HEK293T (cell line): ENCODE data around the gene LYG1.
"Not testable (repeated sequence)": the region's sequence is repeated elsewhere in the genome, so short reads cannot be mapped to it uniquely, and the experiment has no call there.

Experiments used
- CTCF ChIA-PET: fragments of 350-600 bp; formaldehyde crosslinking; extraction: SDS; loops from one replicate; lab custom pipeline; 2021; ENCODE audit warnings: antibody characterized with exemption, inconsistent platforms; lab: Yijun Ruan, JAX
- POLR2A ChIA-PET: fragments of 350-600 bp; formaldehyde crosslinking; extraction: SDS; loops from one replicate; lab custom pipeline; 2020; ENCODE audit warnings: antibody characterized with exemption, inconsistent platforms; lab: Yijun Ruan, JAX
- DNase-seq: peaks from one replicate; pipeline ENCODE4 v3.0.0; 2012; ENCODE audit warnings: mixed read lengths; ENCODE audit errors: extremely low spot score
- ARNT ChIP-seq: fragments of 450-650 bp; IDR thresholded peaks from 2 replicates; pipeline ENCODE4 v1.6.1; 2017; ENCODE audit warnings: mild to moderate bottlenecking
- BHLHE40 ChIP-seq: fragments of 450-650 bp; IDR thresholded peaks from 2 replicates; pipeline ENCODE4 v1.6.1; 2016; ENCODE audit warnings: mild to moderate bottlenecking, moderate library complexity, borderline replicate concordance
- CTBP1 ChIP-seq: fragments of 450-650 bp; IDR thresholded peaks from 2 replicates; pipeline ENCODE4 v1.6.1; 2016; ENCODE audit warnings: borderline replicate concordance
- ELF4 ChIP-seq: fragments of 450-650 bp; IDR thresholded peaks from 2 replicates; pipeline ENCODE4 v1.6.1; 2017; ENCODE audit warnings: antibody characterized with exemption
- FOXA1 ChIP-seq: fragments of 450-650 bp; IDR thresholded peaks from 2 replicates; pipeline ENCODE4 v1.6.1; 2016; ENCODE audit warnings: mild to moderate bottlenecking
- FOXK2 ChIP-seq: fragments of 450-650 bp; IDR thresholded peaks from 2 replicates; pipeline ENCODE4 v1.6.1; 2016; ENCODE audit warnings: mild to moderate bottlenecking
- FOXM1 ChIP-seq: fragments of 450-650 bp; IDR thresholded peaks from 2 replicates; pipeline ENCODE4 v1.6.1; 2017; ENCODE audit warnings: mild to moderate bottlenecking, borderline replicate concordance
- HDGF ChIP-seq: fragments of 450-650 bp; IDR thresholded peaks from 2 replicates; pipeline ENCODE4 v1.6.1; 2017; ENCODE audit warnings: antibody characterized with exemption, borderline replicate concordance
- L3MBTL2 ChIP-seq: fragments of 450-650 bp; conservative IDR thresholded peaks from 2 replicates; pipeline ENCODE4 v1.6.1; 2016; ENCODE audit warnings: mild to moderate bottlenecking
- LEF1 ChIP-seq: fragments of 450-650 bp; IDR thresholded peaks from 2 replicates; pipeline ENCODE4 v1.6.1; 2017; ENCODE audit warnings: mild to moderate bottlenecking, borderline replicate concordance
- NFRKB ChIP-seq: fragments of 450-650 bp; IDR thresholded peaks from 2 replicates; pipeline ENCODE4 v1.6.1; 2016; ENCODE audit warnings: mild to moderate bottlenecking, moderate library complexity
- PKNOX1 ChIP-seq: fragments of 450-650 bp; IDR thresholded peaks from 2 replicates; pipeline ENCODE4 v1.6.1; 2016
- SP1 ChIP-seq: fragments of 450-650 bp; IDR thresholded peaks from 2 replicates; pipeline ENCODE4 v1.6.1; 2017
- SUZ12 ChIP-seq: fragments of 450-650 bp; IDR thresholded peaks from 2 replicates; pipeline ENCODE4 v1.6.1; 2016; ENCODE audit warnings: mild to moderate bottlenecking
- TARDBP ChIP-seq: fragments of 450-650 bp; IDR thresholded peaks from 2 replicates; pipeline ENCODE4 v1.6.1; 2016
- ZNF384 ChIP-seq: fragments of 450-650 bp; IDR thresholded peaks from 2 replicates; pipeline ENCODE4 v1.6.1; 2016

Gene LYG1

GRCh38 chr2:99325384-99325783, 24.4 kb upstream of the LYG1 start:
- TF ChIP-seq FOXK2 (no peak), ARNT (no peak), CTBP1 (no peak), ELF4 (no peak), BHLHE40 (no peak), LEF1 (no peak), L3MBTL2 (no peak), SP1 (no peak), HDGF (no peak), FOXM1 (no peak), ZNF384 (no peak), TARDBP (no peak)
- no peak for DNase-seq
- POLR2A ChIA-PET, result interaction anchor here (4.7 kb wide), 1 partner anchor 11 kb away, joined by 22 read pairs; the partner anchor contains the start of genes EIF5B and TXNDC9
- CTCF ChIA-PET, result interaction anchor here (1.3 kb wide), 1 partner anchor 12 kb away, joined by 3 read pairs; the partner anchor contains the start of gene EIF5B

GRCh38 chr2:99317873-99318200, 16.8 kb upstream of the LYG1 start:
- DNase-seq, CTCF ChIA-PET, POLR2A ChIA-PET: not testable (repeated sequence)

GRCh38 chr2:99317161-99317872, 16.3 kb upstream of the LYG1 start:
- ChIA-PET POLR2A (no interaction called here), CTCF (no interaction called here)
- DNase-seq, result no peak
- TF ChIP-seq FOXA1 (no peak), NFRKB (no peak), FOXM1 (no peak), ELF4 (no peak), ZNF384 (no peak), HDGF (no peak), ARNT (no peak), PKNOX1 (no peak), SP1 (no peak), FOXK2 (no peak), TARDBP (no peak), CTBP1 (no peak), BHLHE40 (no peak)

- DNase-seq, result no peak
- POLR2A ChIA-PET, result no interaction called here
- no peak for TF ChIP-seq SUZ12
- no peak for TF ChIP-seq FOXA1
- no peak for TF ChIP-seq LEF1
- TF ChIP-seq TARDBP, result no peak
- no peak for TF ChIP-seq ARNT
- no peak for TF ChIP-seq ELF4
- TF ChIP-seq FOXK2, result no peak
- TF ChIP-seq PKNOX1, result no peak
- TF ChIP-seq L3MBTL2, result no peak
- TF ChIP-seq SP1, result no peak
- no peak for TF ChIP-seq ZNF384
- no peak for TF ChIP-seq FOXM1
- TF ChIP-seq NFRKB, result no peak
- no peak for TF ChIP-seq CTBP1
- TF ChIP-seq BHLHE40, result no peak
- TF ChIP-seq HDGF, result no peak
- CTCF ChIA-PET, result no interaction called here
Observed at GRCh38 chr2:99299580-99299979, 1.4 kb downstream of the LYG1 start.

DNA sequence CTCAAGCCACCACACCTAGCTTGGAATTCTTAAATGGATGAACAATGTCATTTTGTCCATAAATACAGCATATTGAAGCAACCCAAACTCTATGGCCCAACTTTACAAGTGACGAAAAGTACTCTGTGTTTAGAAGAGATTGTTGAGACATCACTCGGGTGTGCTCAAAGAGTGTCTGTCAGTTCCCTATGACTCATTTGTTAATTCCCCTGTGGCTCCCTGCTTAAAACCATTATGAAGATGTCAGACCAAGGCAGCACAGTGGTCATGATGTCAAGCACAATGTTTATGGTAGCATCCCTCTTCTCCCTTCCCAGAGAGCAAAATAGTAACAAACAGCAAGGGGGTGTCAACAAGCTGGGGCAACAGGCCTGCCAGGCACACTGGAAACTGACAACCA, 3.0 kb downstream of the LYG1 start:
- TF ChIP-seq FOXK2, result no peak
- no peak for TF ChIP-seq ZNF384
- no peak for TF ChIP-seq SP1
- TF ChIP-seq FOXA1, result no peak
- TF ChIP-seq FOXM1, result no peak
- TF ChIP-seq PKNOX1, result no peak
- no peak for TF ChIP-seq ELF4
- TF ChIP-seq L3MBTL2, result no peak
- no peak for TF ChIP-seq LEF1
- no peak for TF ChIP-seq ARNT
- TF ChIP-seq BHLHE40, result no peak
- no peak for TF ChIP-seq TARDBP
- TF ChIP-seq SUZ12, result no peak
- CTCF ChIA-PET, result no interaction called here
- POLR2A ChIA-PET, result no interaction called here
- no peak for DNase-seq

GRCh38 chr2:99285526-99285925, 15.5 kb downstream of the LYG1 start:
- TF ChIP-seq CTBP1 (no peak), ARNT (no peak), FOXM1 (no peak), HDGF (no peak), FOXK2 (no peak), LEF1 (no peak), FOXA1 (no peak)
- ChIA-PET POLR2A (no interaction called here), CTCF (no interaction called here)
- DNase-seq, result no peak
